GM12872 (cell line): ENCODE measurements around the gene OR6A2.

ENCODE experiments used
- TF ChIP-seq, protein P1 (sequence below): IDR thresholded peaks from 3 replicates; pipeline ENCODE4 v1.5.1; 2011; ENCODE audit warnings: low read depth, mild to moderate bottlenecking, low read length, moderate library complexity; ENCODE audit not compliant: insufficient read depth

Gene OR6A2

DNA sequence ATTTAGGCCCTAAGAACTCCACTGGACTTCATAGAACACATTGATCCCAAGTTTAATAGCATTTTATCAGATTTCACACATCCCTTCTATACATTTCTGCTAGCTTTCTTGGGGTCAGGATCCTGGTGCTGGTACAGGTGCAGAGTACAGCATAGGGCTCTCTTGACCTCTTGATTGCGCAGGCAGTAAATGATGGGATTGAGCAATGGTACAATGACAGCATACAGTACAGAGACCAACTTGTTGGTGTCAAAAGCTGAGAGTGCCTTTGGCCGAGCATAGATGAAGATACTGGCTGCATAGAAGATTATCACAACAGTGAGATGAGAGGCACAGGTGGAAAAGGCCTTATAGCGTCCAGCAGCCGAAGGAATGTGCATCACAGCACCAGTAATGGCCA is 4.8 kb downstream of the OR6A2 start:
- TF ChIP-seq, protein P1, sequence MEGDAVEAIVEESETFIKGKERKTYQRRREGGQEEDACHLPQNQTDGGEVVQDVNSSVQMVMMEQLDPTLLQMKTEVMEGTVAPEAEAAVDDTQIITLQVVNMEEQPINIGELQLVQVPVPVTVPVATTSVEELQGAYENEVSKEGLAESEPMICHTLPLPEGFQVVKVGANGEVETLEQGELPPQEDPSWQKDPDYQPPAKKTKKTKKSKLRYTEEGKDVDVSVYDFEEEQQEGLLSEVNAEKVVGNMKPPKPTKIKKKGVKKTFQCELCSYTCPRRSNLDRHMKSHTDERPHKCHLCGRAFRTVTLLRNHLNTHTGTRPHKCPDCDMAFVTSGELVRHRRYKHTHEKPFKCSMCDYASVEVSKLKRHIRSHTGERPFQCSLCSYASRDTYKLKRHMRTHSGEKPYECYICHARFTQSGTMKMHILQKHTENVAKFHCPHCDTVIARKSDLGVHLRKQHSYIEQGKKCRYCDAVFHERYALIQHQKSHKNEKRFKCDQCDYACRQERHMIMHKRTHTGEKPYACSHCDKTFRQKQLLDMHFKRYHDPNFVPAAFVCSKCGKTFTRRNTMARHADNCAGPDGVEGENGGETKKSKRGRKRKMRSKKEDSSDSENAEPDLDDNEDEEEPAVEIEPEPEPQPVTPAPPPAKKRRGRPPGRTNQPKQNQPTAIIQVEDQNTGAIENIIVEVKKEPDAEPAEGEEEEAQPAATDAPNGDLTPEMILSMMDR: no peak

DNA sequence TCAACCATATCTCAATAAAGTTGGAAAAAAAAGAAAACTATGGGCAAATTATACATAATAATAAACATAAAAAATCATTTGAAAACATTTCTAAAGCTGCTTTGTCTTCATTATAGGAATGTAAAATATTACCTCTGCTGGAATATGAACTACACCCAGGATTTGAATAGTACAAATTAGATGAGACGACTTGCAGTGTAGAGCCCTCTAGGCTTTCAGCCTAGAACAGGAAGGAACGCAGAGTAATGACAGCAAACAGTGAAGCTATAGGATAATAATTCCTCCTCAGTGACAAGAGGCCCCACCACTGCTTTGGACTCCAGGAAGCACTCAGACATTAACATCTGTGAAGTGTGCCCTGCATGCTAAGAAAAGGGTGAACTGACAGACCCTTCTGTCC is 8.9 kb downstream of the OR6A2 start:
- TF ChIP-seq, protein P1: no peak

DNA sequence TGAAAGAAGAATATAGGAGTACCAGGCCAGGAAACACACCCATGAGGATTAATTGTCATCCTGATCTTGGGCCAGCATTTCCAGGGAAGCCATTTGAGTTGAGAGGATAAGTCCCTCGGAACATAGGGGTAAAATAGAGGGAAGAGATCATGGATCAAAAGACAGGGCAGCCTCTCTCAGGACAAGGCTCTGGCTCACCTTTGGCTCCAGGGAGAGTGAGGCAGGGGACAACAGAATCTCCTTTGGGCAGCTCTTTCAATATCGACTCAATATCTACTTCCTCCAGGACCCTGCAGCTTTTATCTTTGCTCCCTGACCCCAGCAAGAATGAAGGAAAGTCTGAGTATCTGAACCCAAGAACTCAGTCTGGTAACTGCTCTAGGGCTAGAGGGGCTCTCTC is 16.8 kb downstream of the OR6A2 start, which contains the start of gene OR2AG1:
OR2AG1 (plus strand) TSS at position 301 of the 400 bp plus-strand sequence. CDS start 2,018 bp downstream, outside the sequence.
- TF ChIP-seq, protein P1: no peak

DNA sequence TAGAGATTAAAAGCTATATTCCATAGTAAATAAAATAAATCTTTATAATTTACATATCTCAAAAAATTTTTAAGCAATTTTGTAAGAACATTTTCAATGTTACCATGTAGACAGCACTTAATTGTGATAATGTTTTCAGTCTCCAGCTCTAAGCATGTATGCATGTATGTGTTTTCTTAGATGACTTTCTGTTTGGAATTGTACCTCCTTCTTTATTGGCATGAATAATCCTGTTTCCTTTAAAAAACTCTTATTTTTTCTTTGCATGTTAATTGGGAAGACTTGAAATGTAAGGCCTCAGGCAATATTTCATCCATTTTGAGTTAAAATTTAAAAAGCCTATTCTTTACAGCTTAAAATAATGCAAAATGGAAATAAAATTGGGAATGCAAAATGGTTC is 18.7 kb downstream of the OR6A2 start:
- TF ChIP-seq, protein P1: no peak

DNA sequence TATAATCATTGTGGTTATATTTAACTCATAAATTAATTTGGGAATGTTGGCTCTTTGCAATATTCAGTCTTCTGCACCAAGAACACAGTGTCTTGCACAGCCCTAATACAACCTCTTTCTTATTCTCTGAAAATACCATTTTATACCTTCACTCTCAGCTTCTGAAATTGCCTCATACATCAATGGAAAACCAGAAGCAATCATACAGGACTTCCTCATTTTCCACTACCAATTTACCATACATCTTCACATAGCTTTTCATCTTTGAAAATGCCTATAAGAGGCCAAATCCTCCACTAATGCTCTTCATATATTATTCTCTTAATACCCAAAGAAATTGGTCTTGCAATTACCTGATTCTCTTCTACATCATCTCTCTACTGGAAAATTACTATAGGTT is 21.0 kb downstream of the OR6A2 start:
- TF ChIP-seq, protein P1: no peak

DNA sequence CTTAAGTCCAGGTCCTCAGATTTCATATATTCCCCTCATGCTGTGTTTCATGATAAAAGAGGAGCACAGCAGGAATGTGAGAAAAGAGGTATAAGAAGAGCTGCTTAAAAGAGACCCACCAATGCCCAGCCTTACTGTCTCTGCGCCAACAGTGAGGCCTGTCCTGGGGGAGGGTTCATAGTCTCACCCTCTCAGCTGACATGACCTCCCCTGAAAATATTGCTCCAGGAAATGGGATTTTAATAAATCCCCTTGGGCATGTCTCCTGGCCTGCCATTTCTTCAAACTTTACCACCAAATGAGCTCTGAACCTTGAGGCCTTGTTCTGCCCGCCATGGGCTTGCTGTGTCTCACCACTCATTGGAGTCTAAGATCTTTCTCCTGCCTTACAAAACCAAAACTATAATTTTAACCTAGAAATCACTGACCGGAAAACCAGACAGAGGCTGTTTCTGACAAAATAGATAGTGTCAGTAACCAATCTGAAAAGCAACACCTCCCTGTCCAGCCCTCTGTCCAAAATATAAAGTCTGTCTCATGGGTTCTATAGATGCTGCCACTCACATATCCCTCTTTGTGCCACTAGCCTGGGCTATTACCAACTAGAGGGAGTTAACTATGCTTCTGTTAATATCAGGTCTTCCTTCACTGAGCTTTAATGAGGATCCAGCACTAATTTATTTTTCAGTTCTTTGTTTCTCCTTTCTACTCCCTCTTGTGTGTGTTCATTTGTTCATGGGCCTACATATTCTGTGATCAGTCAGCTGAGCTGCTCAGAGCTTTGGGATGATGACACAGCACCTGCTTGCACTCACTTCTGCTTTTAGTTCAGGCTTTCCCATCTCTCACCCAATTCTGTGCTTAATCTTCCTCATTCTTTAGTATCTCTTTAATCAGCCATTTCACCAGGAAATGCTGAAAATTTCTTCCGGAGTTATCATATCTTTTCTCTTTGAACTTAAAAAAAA is 27.3 kb downstream of the OR6A2 start, which contains the start of gene OR2AG2:
OR2AG2 (minus strand) TSS at position 51 of the 968 bp plus-strand sequence. CDS start 3,019 bp downstream, outside the sequence.
- TF ChIP-seq, protein P1: no peak

DNA sequence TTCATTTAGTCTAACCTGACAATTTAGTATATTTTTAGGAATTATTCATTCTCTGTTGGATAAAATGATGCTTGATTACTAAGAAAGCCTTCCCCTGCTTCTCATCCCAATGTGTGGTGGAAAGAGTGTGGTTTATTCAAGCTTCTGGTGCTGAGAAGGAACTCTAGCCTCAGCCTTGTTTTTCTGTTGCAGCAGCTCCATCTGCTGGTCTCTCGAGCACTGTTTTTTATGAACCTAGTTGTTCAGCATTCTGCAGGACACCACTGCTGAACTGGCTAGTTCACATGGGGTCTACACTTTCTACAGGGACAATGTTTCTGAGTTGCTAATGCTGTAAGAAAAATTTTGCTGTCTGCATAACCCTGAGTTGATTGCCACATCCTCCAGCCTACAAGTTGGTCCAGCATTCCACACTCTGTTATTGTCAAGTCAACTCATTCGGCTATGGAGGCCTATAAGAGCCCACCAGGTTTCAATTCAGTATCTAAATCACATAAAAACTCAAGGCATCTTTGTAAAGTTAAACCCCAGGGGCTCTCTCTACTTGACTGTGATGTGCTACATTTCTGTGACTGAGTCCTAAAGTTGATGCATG is 42.0 kb downstream of the OR6A2 start:
- TF ChIP-seq, protein P1: peak; percentile 67
